Middle frontal gyrus (tissue), 1 donor: ENCODE measurements around the gene TMSB10.

Experiments
- DNase-seq: peaks from one replicate; pipeline ENCODE4 v3.0.0-alpha.2; 2015; ENCODE audit warnings: low spot score; ENCODE audit errors: extremely low spot score

Gene TMSB10

GRCh38 chr2:84880395-84880644, 25.1 kb upstream of the TMSB10 start:
- DNase-seq, result no peak

- no peak for DNase-seq
Measured at GRCh38 chr2:84880645-84881521, 24.6 kb upstream of the TMSB10 start, which contains the start of gene TRABD2A. TRABD2A (minus strand) TSS chr2:84881084; CDS start chr2:84881039, 45 bp downstream.

- peak; percentile 67 for DNase-seq
Measured at GRCh38 chr2:84881581-84882413, 23.7 kb upstream of the TMSB10 start.

GRCh38 chr2:84882414-84882738, 23.1 kb upstream of the TMSB10 start:
- no peak for DNase-seq

- no peak for DNase-seq
Measured at GRCh38 chr2:84882775-84883550, 22.5 kb upstream of the TMSB10 start.

- DNase-seq, result no peak
Measured at GRCh38 chr2:84884449-84884848, 21.0 kb upstream of the TMSB10 start.

- no peak for DNase-seq
Measured at GRCh38 chr2:84885111-84885510, 20.3 kb upstream of the TMSB10 start.

- no peak for DNase-seq
Measured at GRCh38 chr2:84886791-84887190, 18.7 kb upstream of the TMSB10 start.

GRCh38 chr2:84888401-84889276, 16.8 kb upstream of the TMSB10 start:
- DNase-seq, result no peak

GRCh38 chr2:84889332-84889731, 16.1 kb upstream of the TMSB10 start:
- no peak for DNase-seq

GRCh38 chr2:84891355-84892010, 14.0 kb upstream of the TMSB10 start:
- DNase-seq, result no peak

- no peak for DNase-seq
Measured at GRCh38 chr2:84894131-84894586, 11.3 kb upstream of the TMSB10 start.

GRCh38 chr2:84894758-84895520, 10.5 kb upstream of the TMSB10 start:
- DNase-seq, result no peak

GRCh38 chr2:84896567-84896966, 8.9 kb upstream of the TMSB10 start:
- no peak for DNase-seq

GRCh38 chr2:84897773-84898172, 7.7 kb upstream of the TMSB10 start:
- no peak for DNase-seq

GRCh38 chr2:84899304-84900204, 5.9 kb upstream of the TMSB10 start:
- DNase-seq, result no peak

- DNase-seq, result no peak
Measured at GRCh38 chr2:84900971-84901370, 4.5 kb upstream of the TMSB10 start.

- DNase-seq, result no peak
Measured at GRCh38 chr2:84901593-84902120, 3.8 kb upstream of the TMSB10 start.
